ENCODE measurements around the gene TNFRSF25. TPM values are rescaled to one million over a fixed set of nuclear protein-coding genes. Genes with fewer than 3 reads are reported as not detected.

The TNFRSF25 gene
- total and polyA plus RNA-seq, 11 donors, result 4.7 to 17.5 (median 9.3) TPM

- H3K9me3 ChIP-seq, result no peaks in the 10 kb centered on the region
- WGBS, 4 donors, result 54 to 86% (median 78%) methylated on average over 4 of the region's 4 CpGs
Measured at GRCh38 chr1:6421266-6421665, 44.7 kb downstream of the TNFRSF25 start.

GRCh38 chr1:6420454-6421042 lies 45.4 kb downstream of the TNFRSF25 start:
- Histone ChIP-seq H3K9me3 (no peaks in the 10 kb centered on the region), H3K27me3 (peaks cover 71 to 100% (median 93%) of the 10 kb centered on the region in 9 donors), H3K27ac (no peak overlapping the region), H3K4me3 (peak overlapping the region in 9 of 12 donors; percentile 14 to 55 (median 42)), H3K4me1 (peaks cover 8 to 50% (median 37%) of the 10 kb centered on the region in 12 donors), H3K36me3 (no peaks in the 10 kb centered on the region)
- 15 to 20% (median 17%) methylated on average over 41 to 44 of the region's 44 CpGs for WGBS, 4 donors
- TF ChIP-seq CTCF (IDR thresholded peaks at IDR 0.05), result no peak
- TF ChIP-seq POLR2A (IDR thresholded peaks at IDR 0.05), result no peak
- intact Hi-C loops (cut with DNase I), result no loop called here
- no peak for DNase-seq
- no peak for ATAC-seq

More at GRCh38 chr1:6421266-6421665, 44.7 kb downstream of the TNFRSF25 start:
- Histone ChIP-seq H3K27me3 (peaks cover 71 to 100% (median 93%) of the 10 kb centered on the region in 9 donors), H3K27ac (no peak overlapping the region), H3K4me3 (no peak overlapping the region), H3K4me1 (peaks cover 8 to 50% (median 37%) of the 10 kb centered on the region in 12 donors), H3K36me3 (no peaks in the 10 kb centered on the region)
- DNase-seq (no peak), ATAC-seq (no peak)
- intact Hi-C loops (cut with DNase I), result no loop called here
- TF ChIP-seq POLR2A (IDR thresholded peaks at IDR 0.05), result no peak
- TF ChIP-seq CTCF (IDR thresholded peaks at IDR 0.05), result no peak

GRCh38 chr1:6419804-6420453 lies 46.0 kb downstream of the TNFRSF25 start, which contains the start of gene HES2:
Gene HES2, minus strand, starts transcription at chr1:6419919. Its CDS starts 99 bp downstream, at chr1:6419820.
- intact Hi-C loops (cut with DNase I), result no loop called here
- Histone ChIP-seq H3K4me3 (peak within 1 kb of the TSS; percentile 16 to 55 (median 42)), H3K9me3 (no peaks in the 10 kb centered on the region), H3K27ac (no peak within 1 kb of the TSS), H3K36me3 (no peaks in the 10 kb centered on the region), H3K4me1 (peaks cover 5 to 46% (median 37%) of the 10 kb centered on the region in 12 donors), H3K27me3 (peaks cover 68 to 100% (median 93%) of the 10 kb centered on the region in 9 donors)
- TF ChIP-seq CTCF (IDR thresholded peaks at IDR 0.05) (no peak), POLR2A (IDR thresholded peaks at IDR 0.05) (no peak)
- DNase-seq (no peak), ATAC-seq (peak in 3 of 4 donors; percentile 33 to 46 (median 39))
- 1 to 2% (median 1%) methylated on average over 32 to 62 of the region's 62 CpGs for WGBS, 4 donors

GRCh38 chr1:6419397-6419803 lies 46.6 kb downstream of the TNFRSF25 start:
- intact Hi-C loops (cut with DNase I), result no loop called here
- Histone ChIP-seq H3K27ac (no peak overlapping the region), H3K27me3 (peaks cover 68 to 100% (median 93%) of the 10 kb centered on the region in 9 donors), H3K4me1 (peaks cover 2 to 41% (median 36%) of the 10 kb centered on the region in 12 donors), H3K36me3 (no peaks in the 10 kb centered on the region), H3K4me3 (peak overlapping the region; percentile 14 to 55 (median 42)), H3K9me3 (no peaks in the 10 kb centered on the region)
- 0 to 3% (median 3%) methylated on average over 13 to 48 of the region's 48 CpGs for WGBS, 4 donors
- TF ChIP-seq CTCF (IDR thresholded peaks at IDR 0.05) (no peak), POLR2A (IDR thresholded peaks at IDR 0.05) (no peak)
- DNase-seq, result no peak
- ATAC-seq, result no peak

Measured in heart left ventricle (tissue), 16 donors.